Measurements from ENCODE around the gene GALNT2. TPM values are rescaled to one million over a fixed set of nuclear protein-coding genes. Genes with fewer than 3 reads are reported as not detected.

The GALNT2 gene
- total and polyA plus RNA-seq, 2 of the 4 experiments (the other 2 are of a cell fraction) = 50.4 to 189 TPM

DNA sequence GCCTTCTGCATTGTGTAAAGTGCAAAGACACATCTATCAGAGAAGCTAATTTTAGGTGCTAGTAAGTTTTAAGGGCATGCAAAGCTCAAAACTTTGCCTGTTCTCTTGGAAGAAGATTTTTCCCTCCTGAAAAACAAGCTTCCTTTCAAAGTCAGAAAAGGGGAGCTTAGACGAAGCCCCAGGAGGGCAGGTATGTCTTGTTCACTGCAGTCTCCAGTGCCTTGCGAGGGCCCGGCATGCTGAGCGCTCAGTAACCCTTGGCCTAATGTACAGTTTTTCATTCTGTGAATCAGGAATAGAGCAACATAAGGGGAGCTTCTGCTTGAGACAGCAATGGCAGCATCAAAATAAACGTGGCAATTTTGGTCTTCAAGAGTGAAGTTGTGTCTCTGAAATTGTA, 35.0 kb downstream of the GALNT2 start:
- H2BK5ac ChIP-seq (ENCODE audit: low read depth, low read length, poor library complexity, severe bottlenecking) = no peak overlapping the region
- H3K4me3 ChIP-seq (ENCODE audit: insufficient read depth, low read depth, low read length) = no peak overlapping the region
- in situ Hi-C loops (cut with MboI; ENCODE audit: low sequenced_read_pairs) (no loop called here), dilution Hi-C loops (cut with HindIII; ENCODE audit: low sequenced_read_pairs, unreplicated experiment) (no loop called here), intact Hi-C loops (cut with micrococcal nuclease) (no loop called here)
- H2BK15ac ChIP-seq (ENCODE audit: low read depth, low read length) = no peak overlapping the region; the same call in 2 of the 3 replicates
- no peak overlapping the region for H3K14ac ChIP-seq (replicated peaks; ENCODE audit: low read depth, low read length)
- H2BK120ac ChIP-seq (ENCODE audit: low read depth, low read length) = no peak overlapping the region; the same call in none of the 2 replicates
- no peak overlapping the region for H3K4me2 ChIP-seq (ENCODE audit: low read depth, low read length)
- CTCF ChIA-PET = interaction anchor here (0.5 kb wide), 1 partner anchor 452 kb away, joined by 6 read pairs; no protein-coding TSS in a partner anchor
- no peaks in the 10 kb centered on the region for H3K27me3 ChIP-seq (ENCODE audit: control insufficient read depth, insufficient read depth, low read length)
- peaks cover 37% of the 10 kb centered on the region for H3K4me1 ChIP-seq (ENCODE audit: control insufficient read depth, insufficient read depth, low read length)
- no peak overlapping the region; the same call in 1 of the 2 replicates for H3K4ac ChIP-seq (ENCODE audit: low read depth, low read length)
- H3K9me3 ChIP-seq (ENCODE audit: control insufficient read depth, insufficient read depth, low read length) = no peaks in the 10 kb centered on the region
- H3K56ac ChIP-seq (ENCODE audit: extremely low read depth, insufficient read depth, low read length) = no peak overlapping the region
- H2BK20ac ChIP-seq (ENCODE audit: low read depth, low read length) = peak overlapping the region; percentile 29; the same call in 1 of the 2 replicates
- H3K27ac ChIP-seq (ENCODE audit: insufficient read depth, low read length) = no peak overlapping the region
- no peak overlapping the region for H4K5ac ChIP-seq (ENCODE audit: low read depth, low read length)
- H2AFZ ChIP-seq (replicated peaks; ENCODE audit: low read length, poor library complexity) = no peak overlapping the region
- H4K20me1 ChIP-seq (ENCODE audit: insufficient read depth, low read length) = peaks cover 25% of the 10 kb centered on the region; the same call in 1 of the 2 replicates
- POLR2A ChIA-PET (ENCODE audit: unreplicated experiment) = no interaction called here
- H3K36me3 ChIP-seq (ENCODE audit: control insufficient read depth, insufficient read depth, low read length) = 0 out of 2 replicates have a peak, but pooled peaks cover 3% of the 10 kb centered on the region
- H3K9me1 ChIP-seq (ENCODE audit: insufficient read depth, low read length) = peaks cover 34% of the 10 kb centered on the region
- no peak overlapping the region for H2AK9ac ChIP-seq (replicated peaks; ENCODE audit: low read depth, low read length, poor library complexity)
- no peak for ATAC-seq (ENCODE audit: low read depth)
- WGBS, 2 experiments (ENCODE audit: extremely low coverage in 2 of 2, insufficient read length in 1 of 2) = 73% methylated on average over 3 of the region's 5 CpGs; no CpG with 5 or more reads in 1 of the 2 experiments
- H3K9ac ChIP-seq (ENCODE audit: low read depth, low read length) = no peak overlapping the region
- H3K79me1 ChIP-seq (ENCODE audit: low read depth in 1 of 2, low read length in 2 of 2) = peaks cover 34 to 66% of the 10 kb centered on the region in 2 experiments
- H2AK5ac ChIP-seq (ENCODE audit: low read depth, low read length) = no peak overlapping the region
- BruUV-seq (replicated peaks) = no TSS peak
- H3K23ac ChIP-seq (ENCODE audit: low read depth, low read length) = no peak overlapping the region; the same call in 1 of the 2 replicates
- TF ChIP-seq, protein P1, sequence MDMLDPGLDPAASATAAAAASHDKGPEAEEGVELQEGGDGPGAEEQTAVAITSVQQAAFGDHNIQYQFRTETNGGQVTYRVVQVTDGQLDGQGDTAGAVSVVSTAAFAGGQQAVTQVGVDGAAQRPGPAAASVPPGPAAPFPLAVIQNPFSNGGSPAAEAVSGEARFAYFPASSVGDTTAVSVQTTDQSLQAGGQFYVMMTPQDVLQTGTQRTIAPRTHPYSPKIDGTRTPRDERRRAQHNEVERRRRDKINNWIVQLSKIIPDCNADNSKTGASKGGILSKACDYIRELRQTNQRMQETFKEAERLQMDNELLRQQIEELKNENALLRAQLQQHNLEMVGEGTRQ (IDR thresholded peaks at IDR 0.05; ENCODE audit: low read depth, low read length) = no peak
- TF ChIP-seq CEBPB (IDR thresholded peaks at IDR 0.05; ENCODE audit: low read depth, low read length) = no peak
- TF ChIP-seq FOS (IDR thresholded peaks at IDR 0.05; ENCODE audit: low read depth, low read length) = no peak
- TF ChIP-seq MAZ (IDR thresholded peaks at IDR 0.05; ENCODE audit: borderline replicate concordance, low read depth, low read length) = no peak
- TF ChIP-seq CHD1 (IDR thresholded peaks at IDR 0.05; ENCODE audit: low read depth, low read length) = no peak
- TF ChIP-seq RFX5 (IDR thresholded peaks at IDR 0.05; ENCODE audit: low read depth, low read length) = no peak
- no peak for TF ChIP-seq MAFK (IDR thresholded peaks at IDR 0.05; ENCODE audit: low read depth, low read length)
- TF ChIP-seq POLR2A (IDR thresholded peaks at IDR 0.05; ENCODE audit: low read depth, low read length) = no peak
- TF ChIP-seq, protein P2, sequence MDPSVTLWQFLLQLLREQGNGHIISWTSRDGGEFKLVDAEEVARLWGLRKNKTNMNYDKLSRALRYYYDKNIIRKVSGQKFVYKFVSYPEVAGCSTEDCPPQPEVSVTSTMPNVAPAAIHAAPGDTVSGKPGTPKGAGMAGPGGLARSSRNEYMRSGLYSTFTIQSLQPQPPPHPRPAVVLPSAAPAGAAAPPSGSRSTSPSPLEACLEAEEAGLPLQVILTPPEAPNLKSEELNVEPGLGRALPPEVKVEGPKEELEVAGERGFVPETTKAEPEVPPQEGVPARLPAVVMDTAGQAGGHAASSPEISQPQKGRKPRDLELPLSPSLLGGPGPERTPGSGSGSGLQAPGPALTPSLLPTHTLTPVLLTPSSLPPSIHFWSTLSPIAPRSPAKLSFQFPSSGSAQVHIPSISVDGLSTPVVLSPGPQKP (IDR thresholded peaks at IDR 0.05; ENCODE audit: borderline replicate concordance, low read depth, low read length) = no peak
- TF ChIP-seq SMC3 (IDR thresholded peaks at IDR 0.05; ENCODE audit: low read depth, low read length) = no peak
- no peak for TF ChIP-seq MXI1 (IDR thresholded peaks at IDR 0.05; ENCODE audit: borderline replicate concordance, low read depth, low read length)
- no peak for TF ChIP-seq RCOR1 (IDR thresholded peaks at IDR 0.05; ENCODE audit: insufficient replicate concordance, low read length)
- TF ChIP-seq NFE2L2 (IDR thresholded peaks at IDR 0.05; ENCODE audit: low read depth, low read length) = no peak
- no peak for TF ChIP-seq BHLHE40 (IDR thresholded peaks at IDR 0.05; ENCODE audit: low read depth, low read length)
- no peak for TF ChIP-seq RAD21 (IDR thresholded peaks at IDR 0.05; ENCODE audit: low read length)
- TF ChIP-seq, protein P3, sequence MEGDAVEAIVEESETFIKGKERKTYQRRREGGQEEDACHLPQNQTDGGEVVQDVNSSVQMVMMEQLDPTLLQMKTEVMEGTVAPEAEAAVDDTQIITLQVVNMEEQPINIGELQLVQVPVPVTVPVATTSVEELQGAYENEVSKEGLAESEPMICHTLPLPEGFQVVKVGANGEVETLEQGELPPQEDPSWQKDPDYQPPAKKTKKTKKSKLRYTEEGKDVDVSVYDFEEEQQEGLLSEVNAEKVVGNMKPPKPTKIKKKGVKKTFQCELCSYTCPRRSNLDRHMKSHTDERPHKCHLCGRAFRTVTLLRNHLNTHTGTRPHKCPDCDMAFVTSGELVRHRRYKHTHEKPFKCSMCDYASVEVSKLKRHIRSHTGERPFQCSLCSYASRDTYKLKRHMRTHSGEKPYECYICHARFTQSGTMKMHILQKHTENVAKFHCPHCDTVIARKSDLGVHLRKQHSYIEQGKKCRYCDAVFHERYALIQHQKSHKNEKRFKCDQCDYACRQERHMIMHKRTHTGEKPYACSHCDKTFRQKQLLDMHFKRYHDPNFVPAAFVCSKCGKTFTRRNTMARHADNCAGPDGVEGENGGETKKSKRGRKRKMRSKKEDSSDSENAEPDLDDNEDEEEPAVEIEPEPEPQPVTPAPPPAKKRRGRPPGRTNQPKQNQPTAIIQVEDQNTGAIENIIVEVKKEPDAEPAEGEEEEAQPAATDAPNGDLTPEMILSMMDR (conservative IDR thresholded peaks at IDR 0.05; ENCODE audit: low read depth, low read length) = no peak
- no peak overlapping the region for H3K18ac ChIP-seq (ENCODE audit: low read depth, low read length)
- no peak overlapping the region for H4K91ac ChIP-seq (ENCODE audit: insufficient read depth, low read depth, low read length)
- no peak overlapping the region for H4K8ac ChIP-seq (ENCODE audit: low read depth in 2 of 2, low read length in 2 of 2)
- no peak for DNase-seq

Data from IMR-90 (cell line).